Measurements from ENCODE around the gene RUSC2.
"Not testable (repeated sequence)": the region's sequence is repeated elsewhere in the genome, so short reads cannot be mapped to it uniquely, and the experiment has no call there.

Gene RUSC2

DNA sequence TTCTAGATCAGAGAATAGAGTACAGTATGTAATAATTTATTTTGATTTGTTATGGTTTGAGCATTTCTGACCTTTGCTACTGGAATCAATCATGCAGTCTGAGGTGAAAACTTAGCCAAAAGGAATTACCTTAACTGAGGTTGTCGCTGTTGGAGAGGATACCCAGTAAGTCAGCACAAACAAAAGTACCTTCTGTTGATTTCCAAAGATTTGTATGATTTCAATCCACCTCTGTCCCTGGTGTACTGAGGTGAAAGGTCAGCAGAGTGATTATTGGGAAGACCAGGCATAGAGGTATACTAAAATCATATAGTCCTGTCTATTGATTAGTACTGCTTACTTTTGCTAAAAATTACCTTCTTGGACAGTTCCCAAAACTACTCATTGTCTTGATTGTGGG is 32.8 kb downstream of the RUSC2 start:
- H3K9me3 ChIP-seq (ENCODE audit: control insufficient read depth in 2 of 2, low read length in 2 of 2): no peaks in the 10 kb centered on the region
- H3K36me3 ChIP-seq (ENCODE audit: control insufficient read depth in 2 of 2, insufficient read depth in 2 of 2, low read length in 2 of 2): no peaks in the 10 kb centered on the region
- peak overlapping the region in 1 of 2 donors; percentile 61 for H3K9ac ChIP-seq (ENCODE audit: low read length in 2 of 2)
- H3K4me3 ChIP-seq (ENCODE audit: low read length in 2 of 2): no peak overlapping the region
- no peaks in the 10 kb centered on the region for H3K27me3 ChIP-seq (ENCODE audit: control insufficient read depth in 1 of 2, insufficient read depth in 2 of 2, low read length in 2 of 2)
- H3K4me1 ChIP-seq (ENCODE audit: control insufficient read depth, insufficient read depth, low read length): peaks cover 58% of the 10 kb centered on the region
- peak overlapping the region; percentile 98 for H3K27ac ChIP-seq (ENCODE audit: low read length)

DNA sequence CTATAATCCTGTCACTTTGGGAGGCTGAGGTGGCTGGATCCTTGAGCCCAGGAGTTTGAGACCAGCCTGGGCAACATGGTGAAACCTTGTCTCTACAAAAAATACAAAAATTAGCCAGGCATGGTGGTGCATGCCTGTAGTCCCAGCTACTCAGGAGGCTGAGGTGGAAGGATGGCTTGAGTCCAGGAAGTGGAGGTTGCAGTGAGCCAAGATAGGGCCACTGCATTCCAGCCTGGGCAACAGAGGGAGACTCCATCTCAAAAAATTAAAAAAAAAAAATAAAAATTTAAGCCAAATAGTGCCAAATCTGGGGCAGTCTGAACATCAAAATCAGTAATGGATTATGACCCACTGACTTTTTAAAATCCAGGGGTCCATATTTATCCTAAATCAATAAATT is 33.6 kb downstream of the RUSC2 start:
- H3K4me1 ChIP-seq (ENCODE audit: control insufficient read depth, insufficient read depth, low read length): peaks cover 50% of the 10 kb centered on the region
- not testable (repeated sequence) for H3K36me3 ChIP-seq (ENCODE audit: control insufficient read depth in 2 of 2, insufficient read depth in 2 of 2, low read length in 2 of 2); H3K27me3 ChIP-seq (ENCODE audit: control insufficient read depth in 1 of 2, insufficient read depth in 2 of 2, low read length in 2 of 2); H3K27ac ChIP-seq (ENCODE audit: low read length); H3K4me3 ChIP-seq (ENCODE audit: low read length in 2 of 2); H3K9ac ChIP-seq (ENCODE audit: low read length in 2 of 2); H3K9me3 ChIP-seq (ENCODE audit: control insufficient read depth in 2 of 2, low read length in 2 of 2)

GRCh38 chr9:35526087-35526801 is 36.3 kb downstream of the RUSC2 start:
- H3K4me1 ChIP-seq (ENCODE audit: control insufficient read depth, insufficient read depth, low read length): peaks cover 28% of the 10 kb centered on the region
- no peaks in the 10 kb centered on the region for H3K36me3 ChIP-seq (ENCODE audit: control insufficient read depth in 2 of 2, insufficient read depth in 2 of 2, low read length in 2 of 2)
- peak overlapping the region; percentile 49 for H3K27ac ChIP-seq (ENCODE audit: low read length)
- H3K4me3 ChIP-seq (ENCODE audit: low read length in 2 of 2): no peak overlapping the region
- H3K9me3 ChIP-seq (ENCODE audit: control insufficient read depth in 2 of 2, low read length in 2 of 2): no peaks in the 10 kb centered on the region
- no peaks in the 10 kb centered on the region for H3K27me3 ChIP-seq (ENCODE audit: control insufficient read depth in 1 of 2, insufficient read depth in 2 of 2, low read length in 2 of 2)
- H3K9ac ChIP-seq (ENCODE audit: low read length in 2 of 2): peak overlapping the region; percentile 5 to 21

- no peaks in the 10 kb centered on the region for H3K36me3 ChIP-seq (ENCODE audit: control insufficient read depth in 2 of 2, insufficient read depth in 2 of 2, low read length in 2 of 2)
- no peak overlapping the region for H3K4me3 ChIP-seq (ENCODE audit: low read length in 2 of 2)
- no peak overlapping the region for H3K9ac ChIP-seq (ENCODE audit: low read length in 2 of 2)
- H3K27me3 ChIP-seq (ENCODE audit: control insufficient read depth in 1 of 2, insufficient read depth in 2 of 2, low read length in 2 of 2): no peaks in the 10 kb centered on the region
- H3K4me1 ChIP-seq (ENCODE audit: control insufficient read depth, insufficient read depth, low read length): peaks cover 19% of the 10 kb centered on the region
- peak overlapping the region; percentile 8 for H3K27ac ChIP-seq (ENCODE audit: low read length)
- H3K9me3 ChIP-seq (ENCODE audit: control insufficient read depth in 2 of 2, low read length in 2 of 2): no peaks in the 10 kb centered on the region
These were observed 39.4 kb downstream of the RUSC2 start for GRCh38 chr9:35529161-35529823.

- H3K36me3 ChIP-seq (ENCODE audit: control insufficient read depth in 2 of 2, insufficient read depth in 2 of 2, low read length in 2 of 2): no peaks in the 10 kb centered on the region
- H3K9ac ChIP-seq (ENCODE audit: low read length in 2 of 2): no peak overlapping the region
- H3K27me3 ChIP-seq (ENCODE audit: control insufficient read depth in 1 of 2, insufficient read depth in 2 of 2, low read length in 2 of 2): no peaks in the 10 kb centered on the region
- H3K4me1 ChIP-seq (ENCODE audit: control insufficient read depth, insufficient read depth, low read length): peaks cover 28% of the 10 kb centered on the region
- H3K9me3 ChIP-seq (ENCODE audit: control insufficient read depth in 2 of 2, low read length in 2 of 2): no peaks in the 10 kb centered on the region
- H3K4me3 ChIP-seq (ENCODE audit: low read length in 2 of 2): no peak overlapping the region
- H3K27ac ChIP-seq (ENCODE audit: low read length): no peak overlapping the region
These were observed 43.5 kb downstream of the RUSC2 start for GRCh38 chr9:35533398-35533797.

DNA sequence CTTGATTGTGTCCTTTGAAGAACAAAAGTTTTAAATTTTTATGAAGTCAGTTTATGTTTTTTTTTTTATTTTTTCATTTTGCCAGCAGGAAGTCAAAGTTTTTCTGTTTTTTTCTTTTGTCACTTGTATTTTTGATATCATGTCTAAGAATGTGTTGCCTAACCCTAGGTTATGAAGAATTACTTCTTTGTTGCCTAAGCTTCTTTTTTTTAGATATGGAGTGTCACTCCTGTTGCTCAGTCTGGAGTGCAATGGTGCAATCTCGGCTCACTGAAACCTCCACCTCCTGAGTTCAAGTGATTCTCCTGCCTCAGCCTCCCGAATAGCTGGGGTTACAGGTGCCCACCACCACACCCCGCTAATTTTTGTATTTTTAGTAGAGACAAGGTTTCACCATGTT is 45.0 kb downstream of the RUSC2 start:
- not testable (repeated sequence) for H3K9ac ChIP-seq (ENCODE audit: low read length in 2 of 2); H3K27me3 ChIP-seq (ENCODE audit: control insufficient read depth in 1 of 2, insufficient read depth in 2 of 2, low read length in 2 of 2); H3K36me3 ChIP-seq (ENCODE audit: control insufficient read depth in 2 of 2, insufficient read depth in 2 of 2, low read length in 2 of 2); H3K4me3 ChIP-seq (ENCODE audit: low read length in 2 of 2); H3K27ac ChIP-seq (ENCODE audit: low read length); H3K9me3 ChIP-seq (ENCODE audit: control insufficient read depth in 2 of 2, low read length in 2 of 2)
- peaks cover 37% of the 10 kb centered on the region for H3K4me1 ChIP-seq (ENCODE audit: control insufficient read depth, insufficient read depth, low read length)

GRCh38 chr9:35537913-35538312 is 48.0 kb downstream of the RUSC2 start:
- peaks cover 50% of the 10 kb centered on the region for H3K4me1 ChIP-seq (ENCODE audit: control insufficient read depth, insufficient read depth, low read length)
- peak overlapping the region; percentile 70 to 84 for H3K4me3 ChIP-seq (ENCODE audit: low read length in 2 of 2)
- H3K27ac ChIP-seq (ENCODE audit: low read length): peak overlapping the region; percentile 90
- H3K9ac ChIP-seq (ENCODE audit: low read length in 2 of 2): peak overlapping the region; percentile 56 to 84
- no peaks in the 10 kb centered on the region for H3K36me3 ChIP-seq (ENCODE audit: control insufficient read depth in 2 of 2, insufficient read depth in 2 of 2, low read length in 2 of 2)
- no peaks in the 10 kb centered on the region for H3K27me3 ChIP-seq (ENCODE audit: control insufficient read depth in 1 of 2, insufficient read depth in 2 of 2, low read length in 2 of 2)
- H3K9me3 ChIP-seq (ENCODE audit: control insufficient read depth in 2 of 2, low read length in 2 of 2): no peaks in the 10 kb centered on the region

DNA sequence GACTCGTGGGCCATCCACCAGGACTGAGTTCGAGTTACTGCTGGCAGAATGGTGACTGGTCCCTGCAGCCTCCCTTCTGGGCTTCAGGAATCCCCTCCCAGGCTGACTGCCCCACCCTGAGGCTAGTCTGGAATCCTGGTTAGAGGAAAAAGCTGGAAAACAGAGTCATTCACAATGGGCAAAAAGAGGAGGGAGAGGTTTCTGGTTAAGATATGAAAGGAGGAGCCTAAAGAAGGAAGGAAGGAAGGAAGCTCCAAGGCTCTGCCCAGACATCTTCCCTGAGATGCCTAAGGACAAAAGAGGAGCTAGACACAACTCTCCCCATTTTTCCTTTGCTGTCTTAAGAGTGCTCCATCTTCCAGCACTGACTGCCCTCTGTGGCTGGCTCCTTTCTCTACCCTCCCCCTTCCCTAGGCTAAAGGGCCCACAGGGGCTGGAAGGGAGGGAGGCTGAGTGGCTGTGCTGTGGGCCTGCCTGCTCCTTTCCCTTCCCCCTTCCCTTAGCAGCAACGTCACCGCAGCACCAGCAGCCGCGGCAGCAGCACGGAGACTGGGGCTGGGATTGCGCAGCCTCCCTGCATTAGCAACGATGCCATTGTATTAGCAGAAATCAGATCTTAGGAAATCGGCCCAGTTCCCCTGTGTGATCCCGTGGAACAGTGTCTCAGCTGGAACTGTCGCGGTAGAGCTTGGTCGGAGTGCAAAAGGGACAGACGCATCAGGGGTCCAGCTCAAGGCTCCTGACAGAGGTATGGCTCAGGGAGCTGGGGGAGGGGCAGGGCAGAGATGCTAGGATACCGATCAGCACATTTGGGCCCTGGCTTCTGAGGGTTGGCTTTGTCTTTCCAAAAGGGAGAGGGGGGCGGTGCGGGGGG is 48.7 kb downstream of the RUSC2 start:
- H3K36me3 ChIP-seq (ENCODE audit: control insufficient read depth in 2 of 2, insufficient read depth in 2 of 2, low read length in 2 of 2): no peaks in the 10 kb centered on the region
- H3K9me3 ChIP-seq (ENCODE audit: control insufficient read depth in 2 of 2, low read length in 2 of 2): no peaks in the 10 kb centered on the region
- H3K27ac ChIP-seq (ENCODE audit: low read length): peak overlapping the region; percentile 90
- peaks cover 46% of the 10 kb centered on the region for H3K4me1 ChIP-seq (ENCODE audit: control insufficient read depth, insufficient read depth, low read length)
- no peaks in the 10 kb centered on the region for H3K27me3 ChIP-seq (ENCODE audit: control insufficient read depth in 1 of 2, insufficient read depth in 2 of 2, low read length in 2 of 2)
- H3K4me3 ChIP-seq (ENCODE audit: low read length in 2 of 2): peak overlapping the region; percentile 70 to 84
- H3K9ac ChIP-seq (ENCODE audit: low read length in 2 of 2): peak overlapping the region; percentile 56 to 84
